Left ventricle myocardium inferior (tissue), 1 donor: Measurements from ENCODE around the gene C5orf52. TPM values are rescaled to one million over a fixed set of nuclear protein-coding genes. Genes with fewer than 3 reads are reported as not detected.
"Not testable (repeated sequence)": the region's sequence is repeated elsewhere in the genome, so short reads cannot be mapped to it uniquely, and the experiment has no call there.

Experiments used
- DNase-seq: peaks from one replicate; pipeline ENCODE4 v3.0.0-alpha.2; 2020
- H3K27ac ChIP-seq: fragments of 200-600 bp; replicated peaks from 2 replicates; pipeline ENCODE4 v1.8.0; 2021
- H3K27me3 ChIP-seq: fragments of 200-600 bp; 2 replicates; pipeline ENCODE4 v1.8.0; 2021; ENCODE audit warnings: low read depth
- H3K36me3 ChIP-seq: fragments of 200-600 bp; 2 replicates; pipeline ENCODE4 v1.8.0; 2021
- H3K4me1 ChIP-seq: fragments of 200-600 bp; 2 replicates; pipeline ENCODE4 v1.8.0; 2021
- H3K4me3 ChIP-seq: fragments of 200-600 bp; 2 replicates; pipeline ENCODE4 v1.8.0; 2021; ENCODE audit warnings: mild to moderate bottlenecking, moderate library complexity
- H3K9me3 ChIP-seq: fragments of 200-600 bp; replicated peaks from 2 replicates; pipeline ENCODE4 v1.8.0; 2021
- CTCF ChIP-seq: fragments of 200-600 bp; IDR thresholded peaks from 2 replicates; pipeline ENCODE4 v1.8.0; 2021; ENCODE audit warnings: antibody characterized with exemption, mild to moderate bottlenecking, borderline replicate concordance
- intact Hi-C: fragments of 100-400 bp; cut with micrococcal nuclease; formaldehyde crosslinking; loops from one replicate; pipeline ENCODE4 v1.11.0; 2022
- total RNA-seq: library from RNA; stranded (reverse); fragmentation: NEBNext Ultra II Directional; extraction: Animal tissue kit (Norgen Biotek cat#: 25700); gene quantifications from one replicate; pipeline ENCODE4 v1.2.1, GENCODE V29; 2021
- donor health status: DM: no; HTN: yes; CAD: no; lungs with severe emphysema.

The C5orf52 gene
- total RNA-seq, 1 donor from 2014 or later: not detected

GRCh38 chr5:157689942-157690689, 18.8 kb downstream of the C5orf52 start:
- DNase-seq: no peak
- Histone ChIP-seq H3K36me3 (no peaks in the 10 kb centered on the region), H3K27me3 (peaks cover 10% of the 10 kb centered on the region), H3K4me1 (peaks cover 10% of the 10 kb centered on the region), H3K4me3 (peak overlapping the region; percentile 11), H3K9me3 (no peaks in the 10 kb centered on the region), H3K27ac (no peak overlapping the region)
- intact Hi-C loops: no loop called here
- no peak for TF ChIP-seq CTCF

GRCh38 chr5:157690690-157691433, 19.5 kb downstream of the C5orf52 start:
- peak overlapping the region; percentile 11 for H3K4me3 ChIP-seq
- H3K36me3 ChIP-seq: no peaks in the 10 kb centered on the region
- no peak for TF ChIP-seq CTCF
- H3K9me3 ChIP-seq: no peaks in the 10 kb centered on the region
- DNase-seq: no peak
- peaks cover 10% of the 10 kb centered on the region for H3K4me1 ChIP-seq
- no peak overlapping the region for H3K27ac ChIP-seq
- peaks cover 10% of the 10 kb centered on the region for H3K27me3 ChIP-seq
- intact Hi-C loops: no loop called here

GRCh38 chr5:157693816-157694215, 22.5 kb downstream of the C5orf52 start:
- H3K4me3 ChIP-seq, DNase-seq, intact Hi-C loops, H3K27ac ChIP-seq, H3K36me3 ChIP-seq, H3K4me1 ChIP-seq: not testable (repeated sequence)
- Histone ChIP-seq H3K27me3 (peaks cover 10% of the 10 kb centered on the region), H3K9me3 (peaks cover 13% of the 10 kb centered on the region)

GRCh38 chr5:157696154-157696553, 24.8 kb downstream of the C5orf52 start:
- DNase-seq, H3K36me3 ChIP-seq, H3K4me1 ChIP-seq, H3K4me3 ChIP-seq, H3K27ac ChIP-seq, H3K27me3 ChIP-seq, intact Hi-C loops: not testable (repeated sequence)
- peaks cover 26% of the 10 kb centered on the region for H3K9me3 ChIP-seq

- H3K36me3 ChIP-seq, H3K4me3 ChIP-seq, H3K4me1 ChIP-seq, intact Hi-C loops, H3K27ac ChIP-seq, H3K27me3 ChIP-seq, DNase-seq: not testable (repeated sequence)
- H3K9me3 ChIP-seq: peaks cover 31% of the 10 kb centered on the region
Observed at GRCh38 chr5:157698674-157699073, 27.3 kb downstream of the C5orf52 start.

- H3K4me1 ChIP-seq: no peaks in the 10 kb centered on the region
- DNase-seq: no peak
- H3K4me3 ChIP-seq: no peak overlapping the region
- H3K27me3 ChIP-seq: no peaks in the 10 kb centered on the region
- peaks cover 19% of the 10 kb centered on the region for H3K9me3 ChIP-seq
- intact Hi-C loops: no loop called here
- no peak for TF ChIP-seq CTCF
- no peak overlapping the region for H3K27ac ChIP-seq
- no peaks in the 10 kb centered on the region for H3K36me3 ChIP-seq
Observed at GRCh38 chr5:157703736-157704135, 32.4 kb downstream of the C5orf52 start.

GRCh38 chr5:157708866-157709265, 37.5 kb downstream of the C5orf52 start:
- Histone ChIP-seq H3K27ac (no peak overlapping the region), H3K9me3 (no peaks in the 10 kb centered on the region), H3K4me3 (no peak overlapping the region), H3K27me3 (no peaks in the 10 kb centered on the region), H3K36me3 (no peaks in the 10 kb centered on the region), H3K4me1 (no peaks in the 10 kb centered on the region)
- DNase-seq: no peak
- intact Hi-C loops: no loop called here
- no peak for TF ChIP-seq CTCF
